KMS-11 (cell line): ENCODE measurements around the gene FEM1B.
A peak's percentile ranks its signal among the peaks of the same experiment; 100 is the strongest.

ENCODE experiments used
- H2AFZ ChIP-seq: fragments of 200-600 bp; sonication (generic); 2 replicates; pipeline ENCODE4 v1.6.1; 2016; ENCODE audit warnings: antibody characterized with exemption, mixed run types, low read depth
- H3K27ac ChIP-seq: fragments of 200-600 bp; sonication (generic); 2 replicates; pipeline ENCODE4 v1.6.1; 2016; ENCODE audit warnings: mild to moderate bottlenecking, mixed run types
- H3K27me3 ChIP-seq: fragments of 200-600 bp; sonication (generic); 2 replicates; pipeline ENCODE4 v1.6.1; 2017; ENCODE audit warnings: mild to moderate bottlenecking, low read depth, mixed run types, moderate library complexity; ENCODE audit not compliant: insufficient read depth
- H3K36me3 ChIP-seq: fragments of 200-600 bp; sonication (generic); 2 replicates; pipeline ENCODE4 v1.6.1; 2017; ENCODE audit warnings: mild to moderate bottlenecking, mixed run types; ENCODE audit not compliant: insufficient read depth
- H3K4me1 ChIP-seq: fragments of 200-600 bp; sonication (generic); 2 replicates; pipeline ENCODE4 v1.6.1; 2016; ENCODE audit warnings: mild to moderate bottlenecking, low read depth, mixed run types; ENCODE audit not compliant: poor library complexity, severe bottlenecking
- H3K4me2 ChIP-seq: fragments of 200-600 bp; sonication (generic); 2 replicates; pipeline ENCODE4 v1.7.0; 2016; ENCODE audit warnings: mild to moderate bottlenecking, mixed run types
- H3K4me3 ChIP-seq: fragments of 200-600 bp; sonication (generic); IDR thresholded peaks from 2 replicates; pipeline ENCODE4 v1.6.1; 2017; ENCODE audit warnings: low read depth, low read length, mixed read lengths; ENCODE audit not compliant: insufficient read depth
- H3K79me2 ChIP-seq: fragments of 200-600 bp; sonication (generic); 2 replicates; pipeline ENCODE4 v1.6.1; 2016; ENCODE audit warnings: low read depth, mixed run types; ENCODE audit not compliant: insufficient read depth
- H3K9ac ChIP-seq: fragments of 200-600 bp; sonication (generic); 2 replicates; pipeline ENCODE4 v1.6.1; 2016; ENCODE audit warnings: mild to moderate bottlenecking, mixed run types
- H4K20me1 ChIP-seq: fragments of 200-600 bp; sonication (generic); 2 replicates; pipeline ENCODE4 v1.6.1; 2016; ENCODE audit warnings: mild to moderate bottlenecking, mixed run types; ENCODE audit not compliant: insufficient read depth
- CTCF ChIP-seq: fragments of 200-600 bp; sonication (generic); conservative IDR thresholded peaks from 2 replicates; pipeline ENCODE4 v1.6.1; 2017; ENCODE audit warnings: low read depth, mild to moderate bottlenecking, antibody characterized with exemption, low read length, moderate library complexity, mixed read lengths

Gene FEM1B

GRCh38 chr15:68289621-68290352 lies 12.2 kb downstream of the FEM1B start:
- Histone ChIP-seq H2AFZ (no peak overlapping the region), H3K9ac (no peak overlapping the region), H3K4me2 (no peak overlapping the region), H3K36me3 (0 out of 2 replicates have a peak, but pooled peaks cover 11% of the 10 kb centered on the region), H3K4me3 (no peak overlapping the region), H3K79me2 (peaks cover 81% of the 10 kb centered on the region), H4K20me1 (peaks cover 15% of the 10 kb centered on the region; the same call in 1 of the 2 replicates), H3K27me3 (no peaks in the 10 kb centered on the region), H3K4me1 (peaks cover 62% of the 10 kb centered on the region), H3K27ac (no peak overlapping the region)
- no peak for TF ChIP-seq CTCF

DNA sequence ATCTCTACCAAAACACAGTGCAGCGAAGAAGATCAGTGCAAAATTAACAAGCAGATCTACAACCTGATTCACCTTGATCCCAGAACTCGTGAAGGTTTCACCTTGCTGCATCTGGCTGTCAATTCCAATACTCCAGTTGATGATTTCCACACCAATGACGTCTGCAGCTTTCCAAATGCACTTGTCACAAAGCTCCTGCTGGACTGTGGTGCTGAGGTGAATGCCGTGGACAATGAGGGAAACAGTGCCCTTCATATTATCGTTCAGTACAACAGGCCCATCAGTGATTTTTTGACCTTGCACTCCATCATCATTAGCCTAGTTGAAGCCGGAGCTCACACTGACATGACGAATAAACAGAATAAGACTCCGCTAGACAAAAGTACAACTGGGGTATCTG lies 13.2 kb downstream of the FEM1B start:
- H3K4me3 ChIP-seq, result no peak overlapping the region
- H2AFZ ChIP-seq, result no peak overlapping the region
- 0 out of 2 replicates have a peak, but pooled peaks cover 11% of the 10 kb centered on the region for H3K36me3 ChIP-seq
- peaks cover 62% of the 10 kb centered on the region for H3K4me1 ChIP-seq
- no peak overlapping the region for H3K4me2 ChIP-seq
- peaks cover 72% of the 10 kb centered on the region for H3K79me2 ChIP-seq
- no peak for TF ChIP-seq CTCF
- H4K20me1 ChIP-seq, result peaks cover 14% of the 10 kb centered on the region; the same call in 1 of the 2 replicates
- H3K27ac ChIP-seq, result no peak overlapping the region
- no peaks in the 10 kb centered on the region for H3K27me3 ChIP-seq
- no peak overlapping the region for H3K9ac ChIP-seq

DNA sequence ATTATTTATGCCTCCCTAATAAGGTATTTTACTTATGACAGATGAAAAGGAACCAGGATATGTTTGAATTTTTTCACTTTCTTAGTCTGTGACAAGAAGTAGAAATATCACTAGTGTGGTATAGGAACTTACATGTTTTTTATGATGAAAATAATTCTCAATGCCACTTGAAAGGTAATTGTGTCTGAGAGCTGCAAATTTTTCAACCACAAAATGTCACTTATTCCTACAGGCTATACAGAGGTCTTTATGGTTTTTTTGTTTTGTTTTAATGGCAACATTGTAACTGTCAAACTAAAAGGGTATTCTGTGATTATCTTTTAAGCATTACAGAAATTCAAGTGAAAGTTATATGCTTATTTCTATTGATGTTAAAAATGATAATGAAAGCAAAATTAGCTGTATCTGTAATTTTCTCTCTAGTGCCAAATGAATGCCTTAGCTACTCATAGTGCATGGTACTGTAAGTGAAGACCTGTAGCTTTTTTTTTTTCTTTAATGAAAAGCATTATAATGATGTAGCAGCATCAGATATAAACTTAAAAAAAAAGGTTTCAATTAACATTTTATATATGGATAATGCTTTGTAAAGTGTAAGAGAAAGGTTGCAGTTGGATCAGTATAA lies 14.7 kb downstream of the FEM1B start:
- Histone ChIP-seq H3K4me2 (peak overlapping the region; percentile 26), H3K79me2 (peaks cover 70% of the 10 kb centered on the region), H4K20me1 (0 out of 2 replicates have a peak, but pooled peaks cover 3% of the 10 kb centered on the region)

DNA sequence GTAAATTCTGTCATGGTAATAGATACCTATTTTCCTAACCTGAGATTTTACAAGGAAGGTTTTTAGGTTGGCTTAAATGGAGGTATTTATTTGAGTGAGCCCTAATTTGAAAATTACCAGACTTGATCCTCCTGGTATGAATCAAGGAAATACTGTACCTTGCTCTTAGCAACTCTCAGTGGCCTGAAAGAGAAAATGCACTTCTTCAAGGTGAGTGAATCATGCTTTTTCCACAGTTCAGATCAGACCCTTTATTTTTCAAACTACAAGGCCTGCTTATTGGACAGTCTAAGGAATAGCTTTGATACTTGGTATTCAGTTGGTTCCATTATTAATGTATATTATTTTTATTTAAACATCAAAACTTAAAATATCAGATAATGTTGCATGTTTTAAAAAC lies 15.4 kb downstream of the FEM1B start:
- H3K4me3 ChIP-seq, result no peak overlapping the region

More for the DNA sequence above, 14.7 kb downstream of the FEM1B start:
- Histone ChIP-seq H3K9ac (no peak overlapping the region), H3K27me3 (no peaks in the 10 kb centered on the region), H3K27ac (no peak overlapping the region), H3K36me3 (0 out of 2 replicates have a peak, but pooled peaks cover 7% of the 10 kb centered on the region), H2AFZ (no peak overlapping the region), H3K4me1 (peaks cover 62% of the 10 kb centered on the region), H3K4me3 (no peak overlapping the region)
- TF ChIP-seq CTCF, result no peak

More for the DNA sequence above, 15.4 kb downstream of the FEM1B start:
- Histone ChIP-seq H3K4me2 (no peak overlapping the region), H3K27me3 (no peaks in the 10 kb centered on the region), H3K9ac (no peak overlapping the region), H4K20me1 (0 out of 2 replicates have a peak, but pooled peaks cover 3% of the 10 kb centered on the region), H3K79me2 (peaks cover 69% of the 10 kb centered on the region), H2AFZ (no peak overlapping the region), H3K36me3 (0 out of 2 replicates have a peak, but pooled peaks cover 7% of the 10 kb centered on the region), H3K4me1 (peaks cover 67% of the 10 kb centered on the region), H3K27ac (no peak overlapping the region)
- TF ChIP-seq CTCF, result no peak
